Duodenal mucosa (tissue), 2 donors: ENCODE data around the gene FHOD3.

Source experiments
- H3K27ac ChIP-seq: one replicate; pipeline ENCODE4 v1.7.0; 2013; ENCODE audit warnings: low read depth, low read length
- H3K27me3 ChIP-seq, 2 donors: one replicate each; pipeline ENCODE4 v1.7.0; 2013; ENCODE audit warnings: low read length in 2 of 2, control low read depth in 1 of 2; ENCODE audit not compliant: insufficient read depth in 2 of 2, control insufficient read depth in 1 of 2
- H3K36me3 ChIP-seq, 2 donors: one replicate each; pipeline ENCODE4 v1.7.0; 2013; ENCODE audit warnings: low read length in 2 of 2, control low read depth in 1 of 2; ENCODE audit not compliant: insufficient read depth in 2 of 2, control insufficient read depth in 1 of 2
- H3K4me1 ChIP-seq, 2 donors: one replicate each; pipeline ENCODE4 v1.7.0; 2013; ENCODE audit warnings: low read length in 2 of 2, control low read depth in 1 of 2; ENCODE audit not compliant: insufficient read depth in 2 of 2, control insufficient read depth in 1 of 2
- H3K4me3 ChIP-seq, 2 donors: one replicate each; pipeline ENCODE4 v1.7.0; 2013; ENCODE audit warnings: low read length in 2 of 2, low read depth in 1 of 2
- H3K9ac ChIP-seq, 2 donors: one replicate each; pipeline ENCODE4 v1.7.0; 2013; ENCODE audit warnings: low read length in 2 of 2, low read depth in 1 of 2
- H3K9me3 ChIP-seq, 2 donors: one replicate each; pipeline ENCODE4 v1.7.0; 2013; ENCODE audit warnings: low read length in 2 of 2, control low read depth in 1 of 2; ENCODE audit not compliant: control insufficient read depth in 1 of 2

FHOD3 gene

GRCh38 chr18:36294031-36294430 lies 3.5 kb upstream of the FHOD3 start:
- no peak overlapping the region for H3K9ac ChIP-seq
- no peak overlapping the region for H3K4me3 ChIP-seq
- no peak overlapping the region for H3K27ac ChIP-seq
- H3K27me3 ChIP-seq: peaks cover 31 to 33% of the 10 kb centered on the region in 2 donors
- peaks cover 0 to under 1% of the 10 kb centered on the region in 2 donors for H3K9me3 ChIP-seq
- no peaks in the 10 kb centered on the region for H3K36me3 ChIP-seq
- H3K4me1 ChIP-seq: peaks cover 0 to 4% of the 10 kb centered on the region in 2 donors

- H3K9ac ChIP-seq: no peak overlapping the region
- peaks cover 0 to 4% of the 10 kb centered on the region in 2 donors for H3K4me1 ChIP-seq
- no peak overlapping the region for H3K4me3 ChIP-seq
- H3K9me3 ChIP-seq: no peaks in the 10 kb centered on the region
- H3K27me3 ChIP-seq: peaks cover 39 to 45% of the 10 kb centered on the region in 2 donors
- no peak overlapping the region for H3K27ac ChIP-seq
- H3K36me3 ChIP-seq: no peaks in the 10 kb centered on the region
These were observed 2.3 kb upstream of the FHOD3 start for GRCh38 chr18:36295214-36295613.

- no peak overlapping the region for H3K4me3 ChIP-seq
- peaks cover 0 to 4% of the 10 kb centered on the region in 2 donors for H3K4me1 ChIP-seq
- no peaks in the 10 kb centered on the region for H3K36me3 ChIP-seq
- H3K27ac ChIP-seq: no peak overlapping the region
- H3K9ac ChIP-seq: no peak overlapping the region
- peaks cover 41 to 46% of the 10 kb centered on the region in 2 donors for H3K27me3 ChIP-seq
- no peaks in the 10 kb centered on the region for H3K9me3 ChIP-seq
These were observed 1.6 kb upstream of the FHOD3 start for GRCh38 chr18:36295880-36296301.

GRCh38 chr18:36296650-36297416 lies 680 bp upstream of the FHOD3 start:
- no peak overlapping the region for H3K27ac ChIP-seq
- peaks cover 41 to 48% of the 10 kb centered on the region in 2 donors for H3K27me3 ChIP-seq
- H3K9ac ChIP-seq: no peak overlapping the region
- H3K9me3 ChIP-seq: no peaks in the 10 kb centered on the region
- peak overlapping the region; percentile 36 to 53 for H3K4me3 ChIP-seq
- peaks cover 0 to 4% of the 10 kb centered on the region in 2 donors for H3K4me1 ChIP-seq
- H3K36me3 ChIP-seq: no peaks in the 10 kb centered on the region

- Histone ChIP-seq H3K4me3 (peak overlapping the region in 1 of 2 donors; percentile 52), H3K27ac (no peak overlapping the region), H3K36me3 (no peaks in the 10 kb centered on the region), H3K4me1 (peaks cover 0 to 4% of the 10 kb centered on the region in 2 donors), H3K27me3 (peaks cover 51 to 55% of the 10 kb centered on the region in 2 donors), H3K9me3 (no peaks in the 10 kb centered on the region), H3K9ac (no peak overlapping the region)
These were observed 721 bp downstream of the FHOD3 start for GRCh38 chr18:36298126-36298741.

- Histone ChIP-seq H3K4me1 (peaks cover 0 to 4% of the 10 kb centered on the region in 2 donors), H3K9ac (no peak overlapping the region), H3K9me3 (no peaks in the 10 kb centered on the region), H3K36me3 (no peaks in the 10 kb centered on the region), H3K27me3 (peaks cover 48 to 52% of the 10 kb centered on the region in 2 donors), H3K27ac (no peak overlapping the region), H3K4me3 (no peak overlapping the region)
These were observed 1.5 kb downstream of the FHOD3 start for GRCh38 chr18:36299015-36299414.

GRCh38 chr18:36300211-36300610 lies 2.7 kb downstream of the FHOD3 start:
- peaks cover 0 to 4% of the 10 kb centered on the region in 2 donors for H3K4me1 ChIP-seq
- H3K9me3 ChIP-seq: no peaks in the 10 kb centered on the region
- H3K27me3 ChIP-seq: peaks cover 37 to 40% of the 10 kb centered on the region in 2 donors
- no peaks in the 10 kb centered on the region for H3K36me3 ChIP-seq
- no peak overlapping the region for H3K27ac ChIP-seq
- no peak overlapping the region for H3K9ac ChIP-seq
- H3K4me3 ChIP-seq: no peak overlapping the region

- H3K27ac ChIP-seq: no peak overlapping the region
- no peak overlapping the region for H3K4me3 ChIP-seq
- no peak overlapping the region for H3K9ac ChIP-seq
- peaks cover 28 to 29% of the 10 kb centered on the region in 2 donors for H3K27me3 ChIP-seq
- no peaks in the 10 kb centered on the region for H3K36me3 ChIP-seq
- H3K4me1 ChIP-seq: no peaks in the 10 kb centered on the region
- H3K9me3 ChIP-seq: no peaks in the 10 kb centered on the region
These were observed 4.4 kb downstream of the FHOD3 start for GRCh38 chr18:36301884-36302283.

GRCh38 chr18:36302676-36303075 lies 5.2 kb downstream of the FHOD3 start:
- Histone ChIP-seq H3K36me3 (no peaks in the 10 kb centered on the region), H3K4me1 (no peaks in the 10 kb centered on the region), H3K4me3 (no peak overlapping the region), H3K9me3 (no peaks in the 10 kb centered on the region), H3K27ac (no peak overlapping the region), H3K27me3 (peaks cover 28% of the 10 kb centered on the region in 2 donors), H3K9ac (no peak overlapping the region)

GRCh38 chr18:36303211-36303844 lies 5.8 kb downstream of the FHOD3 start:
- no peak overlapping the region for H3K27ac ChIP-seq
- H3K4me1 ChIP-seq: no peaks in the 10 kb centered on the region
- H3K27me3 ChIP-seq: peaks cover 26 to 28% of the 10 kb centered on the region in 2 donors
- no peak overlapping the region for H3K4me3 ChIP-seq
- H3K9me3 ChIP-seq: no peaks in the 10 kb centered on the region
- H3K9ac ChIP-seq: no peak overlapping the region
- H3K36me3 ChIP-seq: no peaks in the 10 kb centered on the region
